Tibial artery (tissue), 4 donors: ENCODE results near the gene TFDP1.

Source experiments
- DNase-seq, 2 donors: peaks; one replicate each; pipeline ENCODE4 v3.0.0-alpha.2; 2019
- H3K27ac ChIP-seq, 2 donors: fragments of 200-600 bp; sonication (generic) in 1 of 2; 1 replicate in 1 of 2; 2 replicates in 1 of 2; pipeline ENCODE4 v1.5.1; 2018 to 2019; ENCODE audit warnings: mild to moderate bottlenecking in 1 of 2
- H3K27me3 ChIP-seq, 2 donors: fragments of 200-600 bp; sonication (generic) in 1 of 2; one replicate each; pipeline versions ENCODE4 v1.5.1 to v1.6.0; 2016 to 2019
- H3K36me3 ChIP-seq, 3 donors: fragments of 200-600 bp; sonication (generic) in 2 of 3; one replicate each; pipeline ENCODE4 v1.5.1; 2016 to 2019; ENCODE audit warnings: mild to moderate bottlenecking in 2 of 3
- H3K4me1 ChIP-seq, 4 donors: fragments of 200-600 bp; sonication (generic) in 2 of 4; 1 replicate in 3 of 4; 2 replicates in 1 of 4; pipeline ENCODE4 v1.5.1; 2016 to 2019
- H3K4me3 ChIP-seq, 2 donors: fragments of 200-600 bp; sonication (generic) in 1 of 2; 1 replicate in 1 of 2; 2 replicates in 1 of 2; pipeline ENCODE4 v1.5.1; 2018 to 2019; ENCODE audit warnings: mild to moderate bottlenecking in 2 of 2
- H3K9me3 ChIP-seq, 3 donors: fragments of 200-600 bp; sonication (generic) in 1 of 3; one replicate each; pipeline ENCODE4 v1.5.1; 2016 to 2019
- intact Hi-C: fragments of 100-400 bp; cut with DNase I; formaldehyde crosslinking; loops from one replicate; pipeline ENCODE4 v1.15.0; 2023; ENCODE audit warnings: low total_unique reads
- TF ChIP-seq, protein P1 (sequence below), 2 experiments: fragments of 200-600 bp in 1 of 2; fragments of 450-650 bp in 1 of 2; IDR thresholded peaks; one replicate each; pipeline ENCODE4 v1.5.1; 2017 to 2019; ENCODE audit warnings: antibody characterized with exemption in 2 of 2, mild to moderate bottlenecking in 1 of 2, moderate library complexity in 1 of 2

TFDP1 gene

DNA sequence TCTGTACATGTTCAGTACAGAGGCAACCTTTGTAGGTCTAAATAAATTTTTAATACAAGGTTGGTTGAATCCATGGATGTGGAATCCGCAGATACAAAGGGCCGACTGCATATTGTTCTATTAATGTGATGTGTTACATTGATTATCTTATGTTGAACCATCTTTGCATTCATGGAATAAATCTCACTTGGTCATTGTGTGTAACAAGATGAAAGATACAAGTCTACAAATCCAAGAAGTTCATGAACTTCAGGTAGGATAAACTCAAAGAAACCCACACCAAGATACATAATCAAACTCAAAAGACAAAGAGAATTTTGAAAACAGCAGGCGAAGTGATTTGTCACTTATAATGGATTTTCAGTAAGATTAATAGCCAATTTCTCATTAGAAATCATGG is 8.0 kb upstream of the TFDP1 start:
- H3K27ac ChIP-seq: no peak overlapping the region
- DNase-seq: no peak
- H3K27me3 ChIP-seq: no peaks in the 10 kb centered on the region
- H3K9me3 ChIP-seq: peaks cover 0 to 39% (median 13%) of the 10 kb centered on the region in 3 donors
- TF ChIP-seq, protein P1, sequence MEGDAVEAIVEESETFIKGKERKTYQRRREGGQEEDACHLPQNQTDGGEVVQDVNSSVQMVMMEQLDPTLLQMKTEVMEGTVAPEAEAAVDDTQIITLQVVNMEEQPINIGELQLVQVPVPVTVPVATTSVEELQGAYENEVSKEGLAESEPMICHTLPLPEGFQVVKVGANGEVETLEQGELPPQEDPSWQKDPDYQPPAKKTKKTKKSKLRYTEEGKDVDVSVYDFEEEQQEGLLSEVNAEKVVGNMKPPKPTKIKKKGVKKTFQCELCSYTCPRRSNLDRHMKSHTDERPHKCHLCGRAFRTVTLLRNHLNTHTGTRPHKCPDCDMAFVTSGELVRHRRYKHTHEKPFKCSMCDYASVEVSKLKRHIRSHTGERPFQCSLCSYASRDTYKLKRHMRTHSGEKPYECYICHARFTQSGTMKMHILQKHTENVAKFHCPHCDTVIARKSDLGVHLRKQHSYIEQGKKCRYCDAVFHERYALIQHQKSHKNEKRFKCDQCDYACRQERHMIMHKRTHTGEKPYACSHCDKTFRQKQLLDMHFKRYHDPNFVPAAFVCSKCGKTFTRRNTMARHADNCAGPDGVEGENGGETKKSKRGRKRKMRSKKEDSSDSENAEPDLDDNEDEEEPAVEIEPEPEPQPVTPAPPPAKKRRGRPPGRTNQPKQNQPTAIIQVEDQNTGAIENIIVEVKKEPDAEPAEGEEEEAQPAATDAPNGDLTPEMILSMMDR (IDR thresholded peaks at IDR 0.05): no peak
- no peaks in the 10 kb centered on the region for H3K36me3 ChIP-seq
- H3K4me3 ChIP-seq: no peak overlapping the region
- intact Hi-C loops: no loop called here
- no peaks in the 10 kb centered on the region for H3K4me1 ChIP-seq

DNA sequence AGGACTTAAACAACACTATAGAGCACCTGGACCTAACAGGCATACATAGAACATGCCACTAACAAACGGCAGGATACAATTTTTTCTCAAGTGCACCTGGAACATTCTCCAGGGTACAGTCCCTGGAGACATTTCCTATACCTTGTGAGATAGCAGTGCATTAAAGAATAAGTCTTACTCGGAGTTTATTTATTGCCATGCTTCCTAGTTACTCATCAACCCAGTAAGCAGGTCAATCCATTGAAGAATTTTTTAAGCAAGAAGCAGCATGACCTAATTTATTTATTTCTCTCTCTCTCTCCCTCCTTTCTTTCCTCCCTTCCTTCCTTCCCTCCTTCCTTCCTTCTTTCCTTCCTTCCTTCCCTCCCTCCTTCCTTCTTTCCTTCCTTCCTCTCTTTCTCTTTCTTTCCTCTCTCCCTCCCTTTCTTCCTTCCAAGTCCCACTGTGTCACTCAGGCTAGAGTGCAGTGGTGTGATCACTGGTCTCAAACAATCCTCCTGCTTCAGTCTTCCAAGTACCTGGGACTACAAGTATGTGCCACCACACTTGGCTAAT is 6.6 kb upstream of the TFDP1 start:
- TF ChIP-seq, protein P1 (IDR thresholded peaks at IDR 0.05): no peak
- Histone ChIP-seq H3K9me3 (peaks cover 0 to 30% (median 13%) of the 10 kb centered on the region in 3 donors), H3K36me3 (no peaks in the 10 kb centered on the region), H3K27me3 (no peaks in the 10 kb centered on the region), H3K4me1 (no peaks in the 10 kb centered on the region), H3K4me3 (no peak overlapping the region), H3K27ac (no peak overlapping the region)
- DNase-seq: no peak
- intact Hi-C loops: no loop called here

- no peak overlapping the region for H3K4me3 ChIP-seq
- peaks cover 0 to 5% (median 2%) of the 10 kb centered on the region in 4 donors for H3K4me1 ChIP-seq
- intact Hi-C loops: no loop called here
- H3K9me3 ChIP-seq: peaks cover 0 to 23% (median 13%) of the 10 kb centered on the region in 3 donors
- no peaks in the 10 kb centered on the region for H3K27me3 ChIP-seq
- TF ChIP-seq, protein P1 (IDR thresholded peaks at IDR 0.05): no peak
- H3K36me3 ChIP-seq: no peaks in the 10 kb centered on the region
- no peak overlapping the region for H3K27ac ChIP-seq
- DNase-seq: no peak
Measured at GRCh38 chr13:113579686-113580085, 4.9 kb upstream of the TFDP1 start.

- DNase-seq: peak in 1 of 2 donors; percentile 2
- H3K4me1 ChIP-seq: peaks cover 0 to 11% (median 6%) of the 10 kb centered on the region in 4 donors
- H3K36me3 ChIP-seq: peaks cover 0 to 4% (median 0%) of the 10 kb centered on the region in 3 donors
- H3K9me3 ChIP-seq: peaks cover 0 to 6% (median 3%) of the 10 kb centered on the region in 3 donors
- H3K27me3 ChIP-seq: no peaks in the 10 kb centered on the region
- intact Hi-C loops: no loop called here
- no peak overlapping the region for H3K4me3 ChIP-seq
- H3K27ac ChIP-seq: no peak overlapping the region
- TF ChIP-seq, protein P1 (IDR thresholded peaks at IDR 0.05): no peak
Measured at GRCh38 chr13:113581871-113582270, 2.7 kb upstream of the TFDP1 start.

- TF ChIP-seq, protein P1 (IDR thresholded peaks at IDR 0.05): no peak
- DNase-seq: peak; percentile 17 to 51
- intact Hi-C loops: no loop called here
Measured at GRCh38 chr13:113582841-113583631, 1.5 kb upstream of the TFDP1 start.

More at GRCh38 chr13:113582841-113583631, 1.5 kb upstream of the TFDP1 start:
- no peaks in the 10 kb centered on the region for H3K27me3 ChIP-seq
- H3K36me3 ChIP-seq: peaks cover 0 to 5% (median 0%) of the 10 kb centered on the region in 3 donors
- H3K4me1 ChIP-seq: peaks cover 0 to 11% (median 6%) of the 10 kb centered on the region in 4 donors
- H3K4me3 ChIP-seq: no peak overlapping the region
- no peaks in the 10 kb centered on the region for H3K9me3 ChIP-seq
- no peak overlapping the region for H3K27ac ChIP-seq
